ENCODE measurements around the gene RCBTB1.
"Not testable (repeated sequence)": the region's sequence is repeated elsewhere in the genome, so short reads cannot be mapped to it uniquely, and the experiment has no call there.

Gene RCBTB1

DNA sequence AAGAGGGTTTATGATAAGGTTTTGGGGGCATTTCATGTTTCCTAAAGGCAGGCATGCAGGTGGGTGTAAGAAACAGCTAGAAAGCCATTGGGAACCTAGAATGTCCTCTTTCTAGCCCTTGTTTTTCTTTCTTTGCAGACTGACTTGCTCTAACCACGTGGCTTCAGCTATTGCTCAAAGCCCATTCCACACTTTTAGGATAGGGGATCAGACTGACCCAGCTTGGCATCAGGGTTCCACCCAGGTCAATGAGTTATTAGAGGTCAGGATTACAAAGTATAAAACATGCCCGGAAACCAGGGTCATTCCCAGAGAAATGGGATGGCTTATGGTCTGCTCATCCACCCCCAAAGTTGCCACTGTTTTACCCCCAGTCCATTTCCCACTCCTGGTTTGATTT, 72.8 kb downstream of the RCBTB1 start:
- DNase-seq (ENCODE audit: low spot score) = no peak

DNA sequence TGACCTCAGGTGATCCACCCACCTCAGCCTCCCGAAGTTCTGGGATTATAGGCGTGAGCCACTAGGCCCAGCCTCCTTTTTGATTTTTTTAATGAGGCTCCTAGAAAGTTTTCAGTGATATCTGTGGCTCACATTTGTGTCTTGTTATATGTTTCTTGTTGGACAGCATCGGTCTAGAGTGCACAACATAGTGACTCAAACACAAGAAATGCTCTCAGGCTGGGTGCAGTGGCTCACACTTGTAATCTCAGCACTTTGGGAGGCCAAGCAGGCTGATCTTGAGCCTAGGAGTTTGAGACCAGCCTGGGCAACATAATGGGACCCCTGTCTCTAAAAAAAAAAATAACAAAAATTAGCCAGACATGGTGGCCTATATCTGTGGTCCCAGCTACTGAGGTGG, 81.4 kb downstream of the RCBTB1 start:
- no peak for DNase-seq (ENCODE audit: low spot score)

DNA sequence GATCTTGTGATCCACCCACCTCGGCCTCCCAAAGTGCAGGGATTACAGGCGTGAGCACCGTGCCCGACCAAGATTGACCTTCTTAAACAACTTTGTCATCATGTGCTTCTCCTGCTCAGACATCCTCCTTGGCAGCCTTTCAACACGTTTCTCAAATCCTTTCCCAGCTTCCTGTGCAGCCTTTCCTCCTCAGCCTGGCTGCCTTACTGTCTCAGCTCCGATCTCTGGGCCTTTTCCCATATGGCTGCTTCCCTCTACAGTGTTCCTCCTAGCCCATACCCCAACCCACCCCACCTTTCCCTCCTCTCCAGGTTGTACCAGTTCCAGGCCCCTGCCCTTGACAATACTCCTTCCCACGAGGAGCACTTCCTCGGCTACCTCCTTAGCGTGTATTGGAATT, 82.4 kb downstream of the RCBTB1 start:
- no peak for DNase-seq (ENCODE audit: low spot score)

DNA sequence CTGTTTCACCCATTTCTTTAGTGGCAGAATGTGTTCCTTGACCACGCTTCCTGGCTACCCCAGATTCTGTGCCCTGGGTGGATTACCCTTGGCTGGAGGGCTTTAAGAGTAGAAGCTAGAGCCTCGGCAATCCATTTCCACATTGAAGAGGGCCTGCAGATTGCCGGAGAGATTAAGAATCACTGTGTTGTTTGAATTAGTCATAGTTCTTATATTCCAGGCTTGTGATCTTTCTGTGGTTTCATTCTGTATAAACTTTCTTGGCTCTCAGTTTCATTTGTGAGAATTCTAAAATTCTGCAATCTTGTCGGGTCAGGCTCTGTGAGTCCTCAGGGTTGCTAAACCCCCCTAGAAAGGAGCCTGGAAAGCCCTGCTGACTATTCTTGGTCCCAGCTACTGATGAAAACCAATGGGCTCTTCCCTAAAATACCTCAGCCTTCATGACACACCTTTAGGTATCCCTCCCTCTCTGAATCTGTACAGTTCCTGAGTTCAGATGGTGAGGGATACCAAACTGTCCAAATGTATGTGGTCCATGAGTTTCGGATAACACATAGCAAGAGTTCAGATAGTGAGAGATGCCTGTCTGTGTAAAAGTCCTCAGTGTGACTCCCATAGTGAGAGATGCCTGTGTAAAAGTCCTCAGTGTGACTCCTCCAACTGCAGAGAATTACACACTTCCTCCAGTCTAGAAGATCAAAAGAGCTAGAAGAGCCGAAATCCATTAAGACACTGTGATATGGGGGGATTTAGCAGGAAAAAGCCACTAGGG, 85.3 kb downstream of the RCBTB1 start:
- DNase-seq (ENCODE audit: low spot score) = no peak

DNA sequence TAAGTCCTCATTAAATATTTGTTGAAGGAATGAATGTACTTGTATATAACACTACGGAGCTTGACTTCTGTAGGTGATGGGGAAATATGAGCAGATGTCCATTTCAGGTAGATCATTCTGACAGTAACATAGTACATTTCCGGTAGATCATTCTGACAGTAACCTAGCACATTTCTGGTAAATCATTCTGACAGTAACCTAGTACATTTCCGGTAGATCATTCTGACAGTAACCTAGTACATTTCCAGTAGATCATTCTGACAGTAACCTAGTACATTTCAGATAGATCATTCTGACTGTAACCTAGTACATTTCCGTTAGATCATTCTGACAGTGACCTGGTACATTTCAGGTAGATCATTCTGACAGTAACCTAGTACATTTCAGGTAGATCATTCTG, 87.2 kb downstream of the RCBTB1 start:
- DNase-seq (ENCODE audit: low spot score) = no peak

DNA sequence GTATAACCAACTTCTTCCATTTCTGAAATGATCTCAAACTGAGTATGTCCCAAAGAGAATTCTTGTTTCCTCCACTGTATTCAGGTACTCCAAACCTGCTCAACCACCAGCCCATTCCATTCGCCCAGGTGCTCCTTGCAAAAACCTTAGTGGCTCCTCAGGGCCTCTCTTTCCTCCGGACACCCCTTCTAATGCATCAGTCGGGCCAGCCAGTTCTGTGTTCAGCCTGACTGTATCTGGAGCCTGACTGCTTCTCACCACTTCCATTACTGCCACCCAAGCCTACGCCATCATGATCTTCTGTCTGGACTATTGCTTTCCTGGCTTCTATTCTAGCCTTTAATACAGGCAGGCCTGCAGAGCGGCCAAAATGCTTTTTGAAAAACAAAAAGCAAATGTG, 88.1 kb downstream of the RCBTB1 start:
- DNase-seq (ENCODE audit: low spot score) = no peak

DNA sequence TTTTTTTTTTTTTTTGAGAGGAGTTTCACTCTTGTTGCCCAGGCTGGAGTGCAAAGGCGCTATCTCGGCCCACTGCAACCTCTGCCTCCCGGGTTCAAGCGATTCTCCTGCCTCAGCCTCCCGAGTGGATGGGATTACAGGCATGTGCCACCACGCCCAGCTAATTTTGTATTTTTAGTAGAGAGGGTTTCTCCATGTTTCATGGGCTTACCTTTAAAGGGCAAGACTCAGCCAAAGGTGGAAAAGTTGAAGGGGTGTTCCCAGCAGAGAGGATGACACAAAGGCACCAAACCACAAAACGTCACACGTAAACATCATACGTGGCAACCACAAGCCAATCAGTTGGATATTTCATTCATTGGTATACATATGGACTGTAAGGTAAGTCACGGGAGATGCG, 88.5 kb downstream of the RCBTB1 start:
- DNase-seq (ENCODE audit: low spot score) = not testable (repeated sequence)

DNA sequence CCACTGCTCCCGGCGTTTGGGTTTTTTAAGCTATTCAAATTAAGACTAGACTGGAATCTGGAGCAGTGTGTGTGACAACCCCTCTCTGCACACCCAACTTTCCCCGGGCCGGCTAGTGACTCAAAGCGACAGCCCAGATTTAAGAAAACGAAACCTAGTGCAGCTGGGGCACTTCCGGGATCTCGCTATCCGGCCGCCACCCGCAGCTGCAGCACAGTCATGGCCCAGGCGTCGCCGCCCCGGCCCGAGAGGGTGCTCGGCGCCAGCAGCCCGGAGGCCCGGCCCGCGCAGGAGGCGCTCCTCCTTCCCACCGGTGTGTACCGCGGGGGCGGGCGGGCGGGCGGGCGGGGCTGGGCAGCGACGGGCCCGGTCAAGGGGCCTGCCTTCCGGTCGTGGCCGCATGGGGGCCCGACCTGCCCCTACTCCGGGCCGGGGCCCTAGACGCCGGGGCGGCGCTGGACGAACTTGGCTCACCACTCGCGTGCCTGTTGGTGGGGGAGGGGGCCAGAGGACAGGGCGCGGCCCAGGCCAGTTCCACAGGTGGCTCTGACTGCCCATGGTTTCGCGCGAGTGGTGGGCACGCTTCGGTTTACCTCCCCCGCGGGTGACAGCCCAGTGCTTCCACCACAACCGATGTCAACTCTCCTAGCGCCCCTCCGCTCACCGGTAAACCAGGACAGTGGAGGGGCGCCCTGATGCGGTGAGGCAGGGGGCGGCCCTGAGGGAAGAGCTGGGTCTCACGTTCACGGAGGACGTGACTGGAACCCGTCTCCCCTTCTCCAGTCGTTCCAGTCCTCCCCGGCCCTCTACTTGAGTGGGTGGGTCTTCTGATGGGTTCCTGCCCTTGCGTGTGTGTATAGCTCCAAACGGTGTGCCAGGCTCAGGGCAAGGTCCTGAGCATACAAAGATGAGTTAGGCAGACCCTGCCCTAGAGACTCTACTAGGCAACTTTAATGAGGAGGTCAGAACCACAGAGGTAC, 89.3 kb downstream of the RCBTB1 start, which contains the start of gene PHF11:
Gene PHF11, plus strand, starts transcription at position 171 of the 980 bp plus-strand sequence. Its CDS starts 49 bp downstream, at position 220.
- peak; percentile 92 for DNase-seq (ENCODE audit: low spot score)

DNA sequence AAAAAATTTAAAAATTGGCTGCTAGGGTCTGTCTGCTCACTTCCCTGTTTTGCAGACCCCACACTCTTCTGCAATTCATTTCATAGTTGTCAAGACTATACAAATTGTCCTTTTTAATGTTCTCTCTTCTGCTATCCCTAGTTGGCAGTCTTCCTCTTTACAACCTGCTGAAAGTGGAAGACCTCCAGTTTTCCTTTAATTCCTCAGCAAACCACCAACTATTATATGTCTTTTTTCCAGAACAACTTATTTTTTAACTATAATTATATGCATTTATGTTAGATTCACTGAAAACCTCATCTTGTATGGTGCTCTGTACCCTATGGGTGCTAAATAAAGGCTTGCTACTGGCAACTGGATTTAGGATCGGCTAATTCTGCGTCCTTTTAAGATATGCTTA, 90.7 kb downstream of the RCBTB1 start:
- DNase-seq (ENCODE audit: low spot score) = no peak

DNA sequence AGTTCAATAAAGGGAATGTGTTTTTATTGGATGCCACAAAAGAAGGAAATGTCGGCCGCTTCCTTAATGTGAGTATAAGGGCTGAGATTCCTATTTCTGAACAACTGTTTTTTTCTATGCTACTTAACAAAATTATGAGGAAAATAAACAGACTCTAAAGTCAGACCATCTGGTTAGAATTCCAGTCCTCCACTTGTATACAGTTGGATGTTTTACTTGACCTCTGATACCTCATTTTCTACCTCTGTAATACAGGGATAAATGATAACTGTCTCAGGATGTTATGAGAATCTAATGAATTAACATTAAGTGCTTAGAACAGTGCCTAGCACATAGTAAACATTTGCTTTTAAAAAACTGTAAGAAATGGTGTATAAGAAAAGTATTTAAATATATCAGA, 96.8 kb downstream of the RCBTB1 start:
- DNase-seq (ENCODE audit: low spot score) = no peak
